ENCODE data around the gene POMGNT1. TPM values are rescaled to one million over a fixed set of nuclear protein-coding genes. Genes with fewer than 3 reads are reported as not detected.

Gene POMGNT1
- total and polyA plus RNA-seq, 5 donors = 60.0 to 91.1 (median 85.3) TPM

DNA sequence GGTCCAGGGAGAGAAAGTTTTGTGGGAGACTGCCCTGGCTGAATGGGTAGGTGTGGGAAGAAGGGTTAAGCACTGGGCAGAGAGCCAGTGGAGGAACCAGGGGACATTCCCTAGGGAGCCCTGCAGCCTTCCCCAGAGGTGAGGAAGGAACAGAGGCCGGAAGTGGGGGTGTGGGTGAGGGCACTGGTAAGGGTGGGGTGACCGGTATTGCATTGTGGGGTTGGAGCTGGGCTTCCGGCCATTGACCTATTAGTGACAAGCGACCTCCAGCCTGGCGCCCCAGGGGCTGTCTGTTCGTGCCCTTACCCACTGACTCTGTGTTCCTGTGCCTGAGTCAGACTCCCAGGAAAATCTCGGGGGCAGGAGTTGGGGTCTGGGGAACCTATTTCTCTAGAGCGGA, 26.9 kb downstream of the POMGNT1 start:
- 66% methylated on average over 8 of the region's 8 CpGs for WGBS
- ATAC-seq (peak; percentile 38 to 51), DNase-seq (peak; percentile 63 to 72 (median 67))

DNA sequence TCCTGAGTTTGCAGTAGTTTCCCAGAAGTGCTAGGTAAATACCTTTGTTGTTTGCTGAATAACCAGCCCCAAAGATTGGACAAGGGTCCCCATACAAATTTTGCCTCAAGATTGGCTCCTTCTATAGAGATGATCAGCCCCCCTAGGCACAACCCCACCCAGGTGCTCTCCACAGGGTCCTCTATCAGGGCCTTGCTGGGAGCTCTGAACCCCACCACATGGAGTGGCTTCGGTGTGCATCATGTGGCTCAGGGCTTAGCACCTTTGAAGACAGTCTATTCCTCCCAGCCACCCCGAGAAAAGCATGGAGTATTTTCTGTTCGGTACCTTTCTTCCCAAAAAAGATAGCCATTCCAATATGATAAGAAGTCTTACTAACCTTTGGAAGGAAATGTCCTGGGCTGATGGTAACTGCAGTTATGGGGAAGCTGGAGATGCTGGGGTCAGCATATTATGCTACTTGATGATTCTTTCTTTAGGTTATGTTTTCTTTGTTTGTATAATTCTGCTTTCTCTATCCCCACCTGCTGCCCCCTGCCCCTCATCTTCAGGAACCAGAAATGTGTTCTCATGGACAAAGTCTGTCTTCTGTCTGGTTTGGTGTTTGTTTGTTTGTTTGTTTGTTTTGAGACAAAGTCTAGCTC, 28.3 kb downstream of the POMGNT1 start:
- no peak for ATAC-seq
- no peak overlapping the region for H3K27ac ChIP-seq (ENCODE audit: low read length)
- WGBS = 93% methylated on average over 3 of the region's 3 CpGs
- no peaks in the 10 kb centered on the region for H3K27me3 ChIP-seq (ENCODE audit: control insufficient read depth, insufficient read depth)
- intact Hi-C loops (cut with DNase I) = loop anchor here in 2 of 4 donors (5.0 to 10.0 kb wide), 2 partner anchors 38 to 45 kb away; partner anchors contain the start of gene PIK3R3 (in 1 of the 2)
- H3K4me3 ChIP-seq (ENCODE audit: low read length) = no peak overlapping the region
- no peak for DNase-seq
- H3K4me1 ChIP-seq (ENCODE audit: control insufficient read depth, insufficient read depth, low read length) = peaks cover 27% of the 10 kb centered on the region
- no peaks in the 10 kb centered on the region for H3K9me3 ChIP-seq (ENCODE audit: control insufficient read depth, low read length)

More for the DNA sequence above, 26.9 kb downstream of the POMGNT1 start:
- Histone ChIP-seq H3K9me3 (ENCODE audit: control insufficient read depth, low read length) (no peaks in the 10 kb centered on the region), H3K4me1 (ENCODE audit: control insufficient read depth, insufficient read depth, low read length) (peaks cover 32% of the 10 kb centered on the region), H3K4me3 (ENCODE audit: low read length) (no peak overlapping the region), H3K27me3 (ENCODE audit: control insufficient read depth, insufficient read depth) (no peaks in the 10 kb centered on the region), H3K27ac (ENCODE audit: low read length) (peak overlapping the region; percentile 61)
- intact Hi-C loops (cut with DNase I) = loop anchor here in 2 of 4 donors (5.0 to 10.0 kb wide), 2 partner anchors 39 to 47 kb away; partner anchors contain the start of gene PIK3R3 (in 1 of the 2)

DNA sequence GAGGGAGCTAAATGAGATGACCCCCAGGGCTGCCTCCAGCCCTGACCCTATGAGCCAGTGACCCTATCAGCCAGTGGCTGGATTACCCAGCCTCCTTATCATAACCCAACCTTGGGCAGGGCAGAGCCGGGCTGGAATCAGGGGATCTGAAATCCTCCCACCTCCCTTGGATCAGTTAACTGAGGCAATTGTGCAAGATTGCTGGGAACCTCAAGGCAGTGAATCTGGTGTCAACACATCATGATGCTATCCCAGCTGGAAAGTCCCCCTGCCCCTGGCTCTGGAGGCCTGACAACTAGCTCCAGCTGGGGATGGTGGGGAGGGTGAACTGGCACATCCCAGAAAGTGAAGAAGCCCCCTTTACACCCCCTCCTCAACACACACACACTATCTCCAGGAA, 29.8 kb downstream of the POMGNT1 start:
- no peak for ATAC-seq
- no peak overlapping the region for H3K4me3 ChIP-seq (ENCODE audit: low read length)
- no peaks in the 10 kb centered on the region for H3K9me3 ChIP-seq (ENCODE audit: control insufficient read depth, low read length)
- H3K4me1 ChIP-seq (ENCODE audit: control insufficient read depth, insufficient read depth, low read length) = peaks cover 15% of the 10 kb centered on the region
- 72% methylated on average over 1 of the region's 1 CpG for WGBS
- no peak overlapping the region for H3K27ac ChIP-seq (ENCODE audit: low read length)
- no peaks in the 10 kb centered on the region for H3K27me3 ChIP-seq (ENCODE audit: control insufficient read depth, insufficient read depth)
- intact Hi-C loops (cut with DNase I) = no loop called here
- DNase-seq = no peak

DNA sequence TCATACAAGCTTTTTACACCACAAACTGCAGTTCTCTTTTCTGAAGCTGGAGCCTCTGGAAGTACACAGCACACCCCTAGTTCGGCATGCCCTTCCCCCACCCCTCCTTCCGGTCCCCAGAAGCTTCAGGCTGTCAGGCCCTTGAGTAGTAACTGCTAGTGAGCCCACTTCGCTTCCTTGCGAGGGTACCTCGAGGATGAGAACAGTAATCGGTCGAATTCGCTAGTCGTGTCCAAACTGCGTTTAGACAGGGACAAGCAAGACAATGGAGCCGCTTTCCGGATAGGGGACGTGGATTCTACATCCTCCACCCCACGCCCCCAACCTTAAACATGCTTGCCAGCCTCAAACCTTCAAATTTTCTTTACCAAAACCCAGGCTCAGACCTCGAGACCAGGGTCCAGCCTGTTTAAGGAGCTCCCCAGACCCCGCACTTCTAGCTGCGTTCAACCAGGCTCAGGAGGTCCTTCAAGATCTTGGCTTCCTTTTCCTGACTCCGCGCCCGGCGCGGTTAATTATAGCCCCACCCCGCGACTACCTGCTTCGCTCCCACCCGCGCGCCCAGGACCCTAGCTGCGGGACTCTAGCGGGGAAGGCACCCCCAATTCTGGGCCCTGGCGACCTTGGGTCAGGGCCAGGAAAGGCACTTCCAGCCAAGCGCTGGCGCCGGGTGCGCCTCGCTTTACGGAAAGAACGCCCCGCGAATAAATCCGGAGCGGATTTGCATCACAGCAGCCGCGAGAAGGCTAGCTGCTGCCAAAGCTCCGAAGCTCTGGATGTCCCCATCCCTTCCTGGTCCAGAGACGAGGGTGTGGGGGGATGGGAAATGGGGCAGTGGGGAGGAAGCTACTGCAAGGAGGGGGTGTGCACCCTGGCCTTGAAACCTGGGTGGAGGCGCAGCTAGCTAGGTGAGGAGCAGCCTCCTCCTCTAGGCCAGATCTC, 31.4 kb downstream of the POMGNT1 start:
- 7% methylated on average over 47 of the region's 47 CpGs for WGBS
- intact Hi-C loops (cut with DNase I) = no loop called here
- Histone ChIP-seq H3K4me3 (ENCODE audit: low read length) (peak overlapping the region; percentile 48), H3K27me3 (ENCODE audit: control insufficient read depth, insufficient read depth) (no peaks in the 10 kb centered on the region), H3K9me3 (ENCODE audit: control insufficient read depth, low read length) (no peaks in the 10 kb centered on the region), H3K27ac (ENCODE audit: low read length) (peak overlapping the region; percentile 82), H3K4me1 (ENCODE audit: control insufficient read depth, insufficient read depth, low read length) (peaks cover 9% of the 10 kb centered on the region)
- DNase-seq = peak; percentile 86 to 90 (median 90)
- ATAC-seq = peak; percentile 81 to 89

DNA sequence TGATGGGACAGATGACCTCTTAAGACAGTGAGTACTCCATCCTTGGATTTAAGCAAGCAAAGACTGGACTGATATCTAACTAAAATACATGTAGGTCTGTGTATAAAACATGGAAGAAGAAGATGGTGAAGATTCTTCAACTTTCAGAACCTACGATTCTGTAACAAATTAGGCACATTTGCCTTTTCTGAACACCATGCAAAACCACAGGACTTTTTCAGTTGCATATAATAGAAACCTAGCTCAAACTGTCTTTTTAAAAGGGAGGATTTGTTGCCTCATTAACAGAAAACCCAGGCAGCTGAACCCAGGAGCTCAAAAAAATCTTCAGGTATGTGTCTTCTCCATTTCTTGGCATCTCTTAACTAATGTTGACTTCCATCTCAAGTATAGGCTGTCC, 38.0 kb downstream of the POMGNT1 start:
- no peak for DNase-seq
- Histone ChIP-seq H3K4me1 (ENCODE audit: control insufficient read depth, insufficient read depth, low read length) (no peaks in the 10 kb centered on the region), H3K9me3 (ENCODE audit: control insufficient read depth, low read length) (no peaks in the 10 kb centered on the region), H3K27me3 (ENCODE audit: control insufficient read depth, insufficient read depth) (no peaks in the 10 kb centered on the region), H3K27ac (ENCODE audit: low read length) (no peak overlapping the region), H3K4me3 (ENCODE audit: low read length) (no peak overlapping the region)
- 90% methylated on average over 1 of the region's 1 CpG for WGBS
- no peak for ATAC-seq
- intact Hi-C loops (cut with DNase I) = no loop called here

DNA sequence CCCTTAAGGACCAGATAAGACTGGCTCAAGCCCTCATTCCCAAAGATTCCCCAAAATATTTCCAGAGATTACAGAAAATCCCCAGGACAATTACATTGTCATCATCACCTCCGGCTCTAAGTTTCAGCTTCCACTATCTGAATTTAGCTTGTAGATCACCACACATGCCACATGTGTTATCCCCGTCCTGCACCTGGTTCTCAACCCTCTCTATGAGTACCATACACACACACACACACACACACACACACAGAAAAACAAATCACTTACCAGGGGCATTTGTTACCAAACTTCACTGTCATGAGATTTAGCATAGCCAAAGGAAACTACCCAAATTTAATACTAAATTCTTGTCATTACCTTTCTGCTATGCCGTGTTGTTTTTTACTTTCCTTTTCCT, 38.7 kb downstream of the POMGNT1 start:
- H3K9me3 ChIP-seq (ENCODE audit: control insufficient read depth, low read length) = no peaks in the 10 kb centered on the region
- ATAC-seq (no peak), DNase-seq (no peak)
- no peaks in the 10 kb centered on the region for H3K4me1 ChIP-seq (ENCODE audit: control insufficient read depth, insufficient read depth, low read length)
- H3K27me3 ChIP-seq (ENCODE audit: control insufficient read depth, insufficient read depth) = no peaks in the 10 kb centered on the region
- no peak overlapping the region for H3K27ac ChIP-seq (ENCODE audit: low read length)
- WGBS = 54% methylated on average over 3 of the region's 3 CpGs
- H3K4me3 ChIP-seq (ENCODE audit: low read length) = no peak overlapping the region
- intact Hi-C loops (cut with DNase I) = no loop called here

DNA sequence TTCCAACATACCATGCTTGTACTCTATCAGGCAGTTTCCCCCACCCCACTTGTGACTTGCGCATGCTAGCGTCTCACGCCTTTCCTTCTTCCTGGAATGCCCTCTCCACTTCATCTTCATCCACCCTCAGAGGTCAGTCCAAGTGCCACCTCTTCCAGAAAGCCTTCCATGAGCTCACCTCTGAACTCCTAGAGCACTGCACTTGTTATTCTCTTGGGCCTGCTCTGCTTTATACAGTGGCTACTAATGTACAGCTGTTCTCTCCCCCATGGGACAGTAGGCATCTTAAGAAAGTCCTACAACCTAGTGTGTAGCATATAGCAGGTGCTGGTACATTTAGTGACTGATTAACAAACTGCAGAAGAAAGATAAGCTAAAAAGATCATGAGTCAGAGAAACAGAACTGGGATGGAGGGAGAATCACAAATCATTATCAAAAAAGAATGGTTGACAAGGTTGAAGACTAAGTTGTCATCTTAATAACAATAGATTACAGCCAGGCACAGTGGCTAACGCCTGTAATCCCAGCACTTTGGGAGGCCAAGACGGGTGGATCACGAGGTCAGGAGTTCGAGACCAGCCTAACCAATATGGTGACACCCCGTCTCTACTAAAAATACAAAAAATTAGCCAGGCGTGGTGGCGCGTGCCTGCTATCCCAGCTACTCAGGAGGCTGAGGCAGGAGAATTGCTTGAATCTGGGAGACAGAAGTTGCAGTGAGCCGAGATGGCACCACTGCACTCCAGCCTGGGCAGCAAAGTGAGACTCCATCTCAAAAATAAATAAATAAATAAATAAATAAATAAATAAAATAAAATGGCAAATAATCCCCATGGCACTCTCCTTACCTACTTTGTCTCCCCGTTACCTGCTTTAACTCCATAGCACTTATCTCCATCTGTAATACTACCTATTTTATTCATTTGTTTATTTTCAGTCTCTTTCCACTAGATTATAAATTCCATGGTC, 39.6 kb downstream of the POMGNT1 start:
- WGBS = 88% methylated on average over 13 of the region's 13 CpGs
- intact Hi-C loops (cut with DNase I) = no loop called here

DNA sequence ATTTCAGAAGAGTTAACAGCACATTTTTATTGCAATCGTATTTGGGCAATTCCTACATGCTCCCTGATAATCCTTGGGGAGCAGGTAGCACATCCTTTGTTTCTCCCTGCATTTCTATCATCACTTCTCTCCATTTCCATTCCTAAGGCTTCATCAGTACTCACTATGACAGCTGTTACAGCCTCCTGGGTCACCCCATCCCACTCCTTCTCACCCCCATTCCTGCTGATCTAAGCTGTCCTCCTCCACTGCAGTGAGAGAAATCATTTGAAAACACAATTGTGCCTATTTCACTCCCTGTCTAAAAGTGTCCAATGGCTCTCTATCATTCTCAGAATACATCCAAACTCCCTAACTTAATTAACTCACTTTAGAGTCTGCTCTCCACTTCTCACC, 40.3 kb downstream of the POMGNT1 start:
- intact Hi-C loops (cut with DNase I) = no loop called here
- Histone ChIP-seq H3K9me3 (ENCODE audit: control insufficient read depth, low read length) (no peaks in the 10 kb centered on the region), H3K4me1 (ENCODE audit: control insufficient read depth, insufficient read depth, low read length) (no peaks in the 10 kb centered on the region), H3K4me3 (ENCODE audit: low read length) (no peak overlapping the region), H3K27me3 (ENCODE audit: control insufficient read depth, insufficient read depth) (no peaks in the 10 kb centered on the region), H3K27ac (ENCODE audit: low read length) (no peak overlapping the region)
- DNase-seq (no peak), ATAC-seq (no peak)
- 76% methylated on average over 1 of the region's 1 CpG for WGBS

More for the DNA sequence above, 39.6 kb downstream of the POMGNT1 start:
- H3K27ac ChIP-seq (ENCODE audit: low read length) = no peak overlapping the region
- no peaks in the 10 kb centered on the region for H3K27me3 ChIP-seq (ENCODE audit: control insufficient read depth, insufficient read depth)
- no peak for ATAC-seq
- H3K4me1 ChIP-seq (ENCODE audit: control insufficient read depth, insufficient read depth, low read length) = no peaks in the 10 kb centered on the region
- H3K9me3 ChIP-seq (ENCODE audit: control insufficient read depth, low read length) = no peaks in the 10 kb centered on the region
- DNase-seq = no peak
- no peak overlapping the region for H3K4me3 ChIP-seq (ENCODE audit: low read length)

DNA sequence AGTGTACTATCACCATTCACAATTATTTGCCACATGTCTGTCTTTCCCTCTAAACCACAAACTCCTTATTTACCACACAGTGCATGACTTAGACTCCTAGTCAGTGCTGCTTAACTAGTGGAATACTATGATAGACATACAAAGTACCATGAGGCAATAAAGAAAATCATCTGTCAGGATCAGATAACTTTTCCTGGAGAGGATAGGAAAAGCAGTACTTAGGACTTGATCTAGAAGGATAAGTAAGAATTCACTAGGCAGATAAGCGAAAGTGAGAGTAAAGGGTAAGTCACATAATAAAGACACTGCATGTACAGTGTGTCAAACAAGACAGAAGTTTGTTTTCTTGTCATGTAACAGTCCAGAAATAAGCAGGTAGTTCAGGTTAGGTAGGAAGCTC, 44.5 kb downstream of the POMGNT1 start:
- intact Hi-C loops (cut with DNase I) = no loop called here
- 97% methylated on average over 1 of the region's 1 CpG for WGBS
- Histone ChIP-seq H3K27ac (ENCODE audit: low read length) (no peak overlapping the region), H3K4me3 (ENCODE audit: low read length) (no peak overlapping the region), H3K4me1 (ENCODE audit: control insufficient read depth, insufficient read depth, low read length) (peaks cover 2% of the 10 kb centered on the region), H3K27me3 (ENCODE audit: control insufficient read depth, insufficient read depth) (no peaks in the 10 kb centered on the region), H3K9me3 (ENCODE audit: control insufficient read depth, low read length) (no peaks in the 10 kb centered on the region)
- ATAC-seq = no peak
- no peak for DNase-seq

DNA sequence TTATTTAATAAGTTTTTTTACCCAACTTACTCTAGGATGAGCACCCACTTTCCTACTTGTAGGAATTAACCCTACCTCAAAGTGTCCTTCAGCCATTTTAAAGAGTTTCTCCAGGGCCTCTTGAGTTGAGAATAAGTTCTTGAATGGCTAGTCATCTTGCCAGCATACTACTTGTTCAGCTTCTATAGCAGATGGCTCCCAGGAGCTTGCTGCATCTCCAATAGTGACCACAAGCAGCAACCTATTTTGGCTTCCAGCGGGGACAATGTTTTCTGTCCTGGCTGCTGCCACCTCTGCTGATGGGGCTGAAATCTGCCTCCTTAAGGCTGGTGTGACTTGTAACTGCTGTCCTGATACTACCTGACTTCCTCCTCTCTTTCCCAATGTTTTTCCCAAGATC, 45.0 kb downstream of the POMGNT1 start:
- peaks cover 2% of the 10 kb centered on the region for H3K4me1 ChIP-seq (ENCODE audit: control insufficient read depth, insufficient read depth, low read length)
- intact Hi-C loops (cut with DNase I) = no loop called here
- WGBS = 92% methylated on average over 1 of the region's 1 CpG
- no peaks in the 10 kb centered on the region for H3K9me3 ChIP-seq (ENCODE audit: control insufficient read depth, low read length)
- H3K27me3 ChIP-seq (ENCODE audit: control insufficient read depth, insufficient read depth) = no peaks in the 10 kb centered on the region
- ATAC-seq (no peak), DNase-seq (no peak)
- no peak overlapping the region for H3K27ac ChIP-seq (ENCODE audit: low read length)
- no peak overlapping the region for H3K4me3 ChIP-seq (ENCODE audit: low read length)

Measured in right cardiac atrium (tissue), 5 donors.